GM21528 (cell line): ENCODE results near the gene ZBTB22.
"Not testable (repeated sequence)": the region's sequence is repeated elsewhere in the genome, so short reads cannot be mapped to it uniquely, and the experiment has no call there.

Experiments
- ATAC-seq: cut with Tn5 transposase; IDR thresholded peaks from one replicate; pipeline ENCODE4 v1.9.1; 2021; ENCODE audit warnings: mild to moderate bottlenecking, moderate library complexity; ENCODE audit not compliant: unreplicated experiment, low FRiP score

The ZBTB22 gene

GRCh38 chr6:33317669-33318425 lies at the start of gene ZBTB22:
Gene ZBTB22, minus strand, starts transcription at chr6:33317744. Its CDS starts 828 bp downstream, at chr6:33316916.
- peak; percentile 42 for ATAC-seq

GRCh38 chr6:33367009-33367714 lies 49.6 kb upstream of the ZBTB22 start:
- ATAC-seq: no peak

GRCh38 chr6:33365206-33365971 lies 47.8 kb upstream of the ZBTB22 start:
- ATAC-seq: not testable (repeated sequence)

- ATAC-seq: not testable (repeated sequence)
Measured at GRCh38 chr6:33364475-33365205, 47.1 kb upstream of the ZBTB22 start.

- not testable (repeated sequence) for ATAC-seq
Measured at GRCh38 chr6:33363486-33363885, 45.9 kb upstream of the ZBTB22 start.

- ATAC-seq: no peak
Measured at GRCh38 chr6:33359331-33359730, 41.8 kb upstream of the ZBTB22 start.

- ATAC-seq: not testable (repeated sequence)
Measured at GRCh38 chr6:33357160-33357871, 39.8 kb upstream of the ZBTB22 start.

GRCh38 chr6:33356295-33356694 lies 38.8 kb upstream of the ZBTB22 start:
- ATAC-seq: no peak

- ATAC-seq: not testable (repeated sequence)
Measured at GRCh38 chr6:33355860-33356259, 38.3 kb upstream of the ZBTB22 start.

GRCh38 chr6:33347816-33348215 lies 30.3 kb upstream of the ZBTB22 start:
- ATAC-seq: no peak

- ATAC-seq: not testable (repeated sequence)
Measured at GRCh38 chr6:33346972-33347371, 29.4 kb upstream of the ZBTB22 start.

GRCh38 chr6:33344701-33345697 lies 27.5 kb upstream of the ZBTB22 start:
- no peak for ATAC-seq

- peak; percentile 64 for ATAC-seq
Measured at GRCh38 chr6:33343953-33344611, 26.5 kb upstream of the ZBTB22 start.

- not testable (repeated sequence) for ATAC-seq
Measured at GRCh38 chr6:33343606-33343952, 26.0 kb upstream of the ZBTB22 start.

GRCh38 chr6:33339193-33339592 lies 21.6 kb upstream of the ZBTB22 start:
- ATAC-seq: no peak

GRCh38 chr6:33336495-33336894 lies 19.0 kb upstream of the ZBTB22 start:
- ATAC-seq: no peak

GRCh38 chr6:33335916-33336315 lies 18.4 kb upstream of the ZBTB22 start:
- no peak for ATAC-seq

- no peak for ATAC-seq
Measured at GRCh38 chr6:33333666-33334065, 16.1 kb upstream of the ZBTB22 start.
